Mucosa of stomach (tissue), 1 donor: ENCODE data around the gene S100A5.

ENCODE experiments used
- H3K27me3 ChIP-seq: one replicate; pipeline ENCODE4 v1.7.0; 2013; ENCODE audit warnings: mild to moderate bottlenecking, low read length; ENCODE audit not compliant: control insufficient read depth, insufficient read depth
- H3K36me3 ChIP-seq: one replicate; pipeline ENCODE4 v1.7.0; 2013; ENCODE audit warnings: low read length; ENCODE audit not compliant: control insufficient read depth, insufficient read depth
- H3K4me1 ChIP-seq: one replicate; pipeline ENCODE4 v1.7.0; 2013; ENCODE audit warnings: mild to moderate bottlenecking, low read length; ENCODE audit not compliant: control insufficient read depth, insufficient read depth
- H3K4me3 ChIP-seq: one replicate; pipeline ENCODE4 v1.7.0; 2013; ENCODE audit warnings: low read length
- H3K9ac ChIP-seq: one replicate; pipeline ENCODE4 v1.7.0; 2013; ENCODE audit warnings: mild to moderate bottlenecking, low read length, moderate library complexity
- H3K9me3 ChIP-seq: one replicate; pipeline ENCODE4 v1.7.0; 2013; ENCODE audit warnings: mild to moderate bottlenecking, low read length, moderate library complexity; ENCODE audit not compliant: control insufficient read depth
- donor health status: Pancreatic carcinoma.

Gene S100A5

DNA sequence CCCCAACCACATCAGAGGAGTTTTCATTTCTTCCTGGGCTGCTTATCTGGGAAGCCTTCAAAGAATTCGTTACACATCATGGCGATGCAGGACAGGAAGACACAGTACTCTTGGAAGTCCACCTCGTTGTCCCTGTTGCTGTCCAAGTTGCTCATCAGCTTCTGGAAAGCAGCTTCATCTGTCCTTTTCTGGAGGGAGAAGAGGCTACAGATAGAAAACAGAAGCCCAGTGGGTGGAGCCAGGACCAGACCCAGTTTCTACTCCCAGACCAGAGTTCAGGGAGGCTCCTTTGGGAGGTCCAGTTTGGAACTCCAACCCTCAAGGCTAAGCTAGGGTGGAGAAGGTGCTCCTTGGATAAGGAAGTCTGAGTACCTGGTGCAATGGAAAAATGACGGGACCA, 3.0 kb upstream of the S100A5 start:
- H3K9ac ChIP-seq = peak overlapping the region; percentile 9
- peaks cover 91% of the 10 kb centered on the region for H3K4me1 ChIP-seq
- no peak overlapping the region for H3K4me3 ChIP-seq
- H3K27me3 ChIP-seq = no peaks in the 10 kb centered on the region
- H3K9me3 ChIP-seq = no peaks in the 10 kb centered on the region
- H3K36me3 ChIP-seq = no peaks in the 10 kb centered on the region

DNA sequence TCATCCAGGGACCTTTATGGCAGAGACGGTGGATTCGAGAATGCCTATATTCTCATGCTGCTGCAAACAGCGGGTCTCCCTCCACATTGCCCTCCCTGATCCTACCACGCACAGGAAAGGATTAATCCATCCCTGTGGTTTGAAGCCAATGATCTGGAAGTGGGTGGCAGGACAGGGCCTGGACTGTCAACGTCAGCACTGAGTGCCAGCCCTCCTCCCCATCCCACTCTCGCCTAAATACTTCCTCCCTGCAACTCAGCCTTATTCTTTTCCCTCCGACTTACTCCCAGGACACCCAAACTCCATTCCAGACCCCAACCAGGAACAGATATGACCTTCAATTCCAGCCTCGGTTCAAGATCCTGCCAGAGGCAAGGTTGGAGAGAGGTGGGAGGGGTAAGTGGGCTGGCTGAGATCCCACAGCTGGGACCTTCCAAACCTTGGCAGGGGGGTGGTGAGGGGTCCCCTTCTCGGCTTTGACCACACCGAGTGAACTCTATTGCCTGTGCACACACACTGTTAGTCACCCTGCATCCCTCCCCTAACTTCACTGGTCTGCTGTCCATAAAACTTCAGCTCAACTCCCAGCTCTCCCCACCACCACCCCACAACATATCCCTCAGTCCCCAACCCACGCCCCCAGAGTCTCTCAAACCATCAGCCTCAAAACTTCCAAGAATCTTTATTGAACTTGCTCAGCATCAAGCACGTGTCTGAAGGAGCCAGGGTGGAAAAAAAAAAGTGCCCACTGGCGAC, 2.4 kb upstream of the S100A5 start:
- Histone ChIP-seq H3K9me3 (no peaks in the 10 kb centered on the region), H3K27me3 (no peaks in the 10 kb centered on the region), H3K4me3 (no peak overlapping the region), H3K9ac (peak overlapping the region; percentile 9), H3K4me1 (peaks cover 91% of the 10 kb centered on the region), H3K36me3 (no peaks in the 10 kb centered on the region)

GRCh38 chr1:153541641-153542590, 1.2 kb upstream of the S100A5 start:
- Histone ChIP-seq H3K9ac (no peak overlapping the region), H3K9me3 (no peaks in the 10 kb centered on the region), H3K36me3 (no peaks in the 10 kb centered on the region), H3K4me1 (peaks cover 92% of the 10 kb centered on the region), H3K4me3 (no peak overlapping the region), H3K27me3 (no peaks in the 10 kb centered on the region)

GRCh38 chr1:153539395-153540093, 1.2 kb downstream of the S100A5 start:
- Histone ChIP-seq H3K4me1 (peaks cover 82% of the 10 kb centered on the region), H3K27me3 (no peaks in the 10 kb centered on the region), H3K4me3 (no peak overlapping the region), H3K9ac (no peak overlapping the region), H3K9me3 (no peaks in the 10 kb centered on the region), H3K36me3 (peaks cover 5% of the 10 kb centered on the region)

DNA sequence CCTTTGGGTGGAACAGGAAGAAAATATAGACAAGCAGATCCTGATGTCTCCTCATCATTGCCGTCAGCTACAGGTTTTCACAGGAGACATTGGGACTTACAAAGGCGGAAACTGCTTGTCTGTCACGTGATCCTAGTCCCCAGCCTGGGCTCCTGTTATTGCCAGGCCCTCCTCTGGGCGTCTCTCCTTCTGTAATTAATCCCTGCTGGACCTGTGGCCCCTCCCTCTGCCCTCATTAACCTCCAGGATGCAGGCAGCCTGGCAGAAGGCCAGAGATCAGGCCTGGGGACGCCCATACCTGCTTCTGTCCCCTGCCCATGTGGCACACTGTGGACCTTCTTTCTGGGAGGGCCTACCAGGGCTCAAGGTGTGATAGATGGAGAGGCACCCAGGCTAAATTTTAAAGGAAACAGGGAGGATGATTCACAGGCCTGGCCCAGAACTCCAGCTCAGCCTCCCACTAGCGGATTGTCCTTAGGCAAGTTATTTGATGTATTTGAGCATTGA, 2.4 kb downstream of the S100A5 start:
- Histone ChIP-seq H3K9me3 (no peaks in the 10 kb centered on the region), H3K9ac (no peak overlapping the region), H3K4me1 (peaks cover 82% of the 10 kb centered on the region)

GRCh38 chr1:153537376-153537730, 3.4 kb downstream of the S100A5 start:
- Histone ChIP-seq H3K9ac (no peak overlapping the region), H3K36me3 (peaks cover 14% of the 10 kb centered on the region), H3K9me3 (no peaks in the 10 kb centered on the region), H3K27me3 (no peaks in the 10 kb centered on the region), H3K4me1 (peaks cover 82% of the 10 kb centered on the region), H3K4me3 (no peak overlapping the region)

More for the DNA sequence above, 2.4 kb downstream of the S100A5 start:
- Histone ChIP-seq H3K27me3 (no peaks in the 10 kb centered on the region), H3K36me3 (peaks cover 14% of the 10 kb centered on the region), H3K4me3 (no peak overlapping the region)

GRCh38 chr1:153536671-153537375, 3.9 kb downstream of the S100A5 start:
- Histone ChIP-seq H3K27me3 (no peaks in the 10 kb centered on the region), H3K9ac (peak overlapping the region; percentile 99), H3K4me3 (peak overlapping the region; percentile 75), H3K9me3 (no peaks in the 10 kb centered on the region), H3K36me3 (peaks cover 14% of the 10 kb centered on the region), H3K4me1 (peaks cover 82% of the 10 kb centered on the region)

- peaks cover 14% of the 10 kb centered on the region for H3K36me3 ChIP-seq
- H3K4me1 ChIP-seq = peaks cover 79% of the 10 kb centered on the region
Observed at GRCh38 chr1:153536012-153536670, 4.6 kb downstream of the S100A5 start.

DNA sequence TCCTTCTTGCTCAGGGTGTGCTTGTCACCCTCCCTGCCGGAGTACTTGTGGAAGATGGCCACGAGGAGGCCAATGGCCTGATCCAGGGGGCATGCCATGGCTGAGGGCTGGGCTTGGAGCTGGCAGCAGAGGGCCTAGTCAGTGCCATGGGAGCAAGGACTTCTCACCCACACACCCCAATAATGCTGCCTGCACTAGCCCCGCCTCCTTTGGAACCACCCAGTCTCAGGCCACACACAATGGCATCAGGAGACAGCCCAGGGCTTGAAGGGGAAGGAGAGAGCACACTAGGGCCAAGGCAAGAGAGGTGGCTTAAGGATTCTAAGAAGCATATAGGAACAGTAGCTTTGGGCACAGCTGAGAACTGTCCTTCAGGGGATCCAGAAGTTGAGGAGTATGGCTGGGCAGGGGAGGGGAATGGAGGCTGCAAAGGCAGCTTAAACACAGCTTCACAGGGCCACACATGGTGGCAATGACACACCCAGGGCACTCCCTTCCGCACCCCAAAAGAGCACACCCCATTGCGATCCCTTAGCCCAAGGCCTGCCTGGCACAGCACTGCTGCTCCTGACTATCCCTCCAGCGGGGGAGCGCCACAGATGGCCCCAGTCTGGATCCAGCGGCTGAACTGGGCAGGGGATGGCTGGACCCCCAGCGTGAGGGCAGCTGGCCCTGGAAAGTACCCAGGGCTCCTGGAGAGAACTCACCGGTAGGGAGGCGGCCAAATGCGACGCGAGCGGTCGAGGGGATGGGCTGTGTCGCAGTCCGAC, 5.3 kb downstream of the S100A5 start, which contains the start of gene S100A6:
S100A6 (minus strand) TSS at position 750 of the 770 bp plus-strand sequence; CDS start at position 98, 652 bp downstream.
- Histone ChIP-seq H3K36me3 (peaks cover 14% of the 10 kb centered on the region), H3K9me3 (no peaks in the 10 kb centered on the region), H3K27me3 (no peaks in the 10 kb centered on the region), H3K9ac (peak within 1 kb of the TSS; percentile 99), H3K4me1 (peaks cover 71% of the 10 kb centered on the region), H3K4me3 (peak within 1 kb of the TSS; percentile 85)

More at GRCh38 chr1:153536012-153536670, 4.6 kb downstream of the S100A5 start:
- peak overlapping the region; percentile 99 for H3K9ac ChIP-seq
- no peaks in the 10 kb centered on the region for H3K27me3 ChIP-seq
- H3K9me3 ChIP-seq = no peaks in the 10 kb centered on the region
- H3K4me3 ChIP-seq = peak overlapping the region; percentile 85

DNA sequence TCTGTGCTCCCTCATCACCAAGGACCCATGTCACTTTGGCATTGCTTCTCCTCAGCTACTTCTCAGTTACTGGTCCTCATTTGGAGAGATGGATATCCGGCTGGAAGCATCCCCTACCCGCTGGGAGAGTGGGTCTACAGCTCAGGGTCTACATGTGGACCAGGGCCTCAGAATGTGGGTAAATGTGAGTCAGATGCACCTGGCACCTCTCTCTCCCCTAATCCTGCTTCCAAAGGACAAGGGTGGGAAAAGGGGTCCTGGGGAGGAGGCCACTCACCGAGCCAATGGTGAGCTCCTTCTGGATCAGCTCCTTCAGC, 5.9 kb downstream of the S100A5 start:
- H3K4me3 ChIP-seq = peak overlapping the region; percentile 85
- no peaks in the 10 kb centered on the region for H3K27me3 ChIP-seq
- H3K4me1 ChIP-seq = peaks cover 66% of the 10 kb centered on the region
- peak overlapping the region; percentile 99 for H3K9ac ChIP-seq
- peaks cover 14% of the 10 kb centered on the region for H3K36me3 ChIP-seq
- no peaks in the 10 kb centered on the region for H3K9me3 ChIP-seq
